Transverse colon (tissue), 3 donors: ENCODE measurements around the gene PFKFB4.

Experiments
- CTCF ChIP-seq, 5 experiments: fragments of 200-600 bp in 3 of 5; fragments of 450-650 bp in 2 of 5; sonication (generic) in 3 of 5; IDR thresholded peaks; 1 replicate in 2 of 5; 2 replicates in 3 of 5; pipeline ENCODE4 v1.5.1; 2016 to 2017; ENCODE audit warnings: antibody characterized with exemption in 5 of 5, inconsistent platforms in 3 of 5, mild to moderate bottlenecking in 2 of 5, moderate library complexity in 1 of 5
- EP300 ChIP-seq: sonication (generic); formaldehyde crosslinking; IDR thresholded peaks from one replicate; pipeline ENCODE4 v1.6.1; 2017; ENCODE audit warnings: antibody characterized with exemption, low read depth

- TF ChIP-seq CTCF (IDR thresholded peaks at IDR 0.05): no peak
- no peak for TF ChIP-seq EP300
Measured at GRCh38 chr3:48546203-48546829, 10.3 kb downstream of the PFKFB4 start.
